ENCODE measurements around the gene KRT7. TPM values are rescaled to one million over a fixed set of nuclear protein-coding genes. Genes with fewer than 3 reads are reported as not detected.
"Not testable (repeated sequence)": the region's sequence is repeated elsewhere in the genome, so short reads cannot be mapped to it uniquely, and the experiment has no call there.

KRT7 gene
- total RNA-seq, 4 donors from 2014 or later, result 2.5 to 33.9 (median 6.3) TPM

GRCh38 chr12:52251367-52252051, 18.5 kb downstream of the KRT7 start:
- Histone ChIP-seq H3K36me3 (no peaks in the 10 kb centered on the region), H3K27ac (no peak overlapping the region), H3K4me1 (peaks cover 0 to 7% (median 0%) of the 10 kb centered on the region in 4 donors), H3K4me3 (no peak overlapping the region), H3K27me3 (peaks cover 0 to 42% of the 10 kb centered on the region in 2 donors), H3K9me3 (no peaks in the 10 kb centered on the region)
- 73 to 88% methylated on average over 9 of the region's 9 CpGs for WGBS, 2 donors
- no peak for TF ChIP-seq EP300 (IDR thresholded peaks at IDR 0.05)
- TF ChIP-seq POLR2A (IDR thresholded peaks at IDR 0.05), result no peak
- no peak for TF ChIP-seq CTCF (IDR thresholded peaks at IDR 0.05)
- no peak for DNase-seq (ENCODE audit: low spot score in 2 of 2)

GRCh38 chr12:52252175-52252615, 19.2 kb downstream of the KRT7 start:
- not testable (repeated sequence) for H3K27ac ChIP-seq; H3K9me3 ChIP-seq; DNase-seq (ENCODE audit: low spot score in 2 of 2); H3K36me3 ChIP-seq; H3K4me1 ChIP-seq; H3K4me3 ChIP-seq
- 75 to 85% methylated on average over 8 of the region's 8 CpGs for WGBS, 2 donors
- peak in 1 of 5 experiments; percentile 18 for TF ChIP-seq CTCF (IDR thresholded peaks at IDR 0.05)
- H3K27me3 ChIP-seq, result peaks cover 0 to 49% of the 10 kb centered on the region in 2 donors

- Histone ChIP-seq H3K9me3 (no peaks in the 10 kb centered on the region), H3K27me3 (peaks cover 0 to 56% of the 10 kb centered on the region in 2 donors), H3K27ac (no peak overlapping the region), H3K4me1 (peaks cover 0 to 7% (median 0%) of the 10 kb centered on the region in 4 donors), H3K36me3 (no peaks in the 10 kb centered on the region), H3K4me3 (no peak overlapping the region)
- DNase-seq (ENCODE audit: low spot score in 2 of 2), result no peak
- 92% methylated on average over 11 of the region's 11 CpGs for WGBS, 2 donors
- TF ChIP-seq CTCF (IDR thresholded peaks at IDR 0.05) (no peak), EP300 (IDR thresholded peaks at IDR 0.05) (no peak), POLR2A (IDR thresholded peaks at IDR 0.05) (no peak)
These were observed 19.8 kb downstream of the KRT7 start for GRCh38 chr12:52252728-52253343.

GRCh38 chr12:52253391-52254179, 20.5 kb downstream of the KRT7 start:
- H3K27me3 ChIP-seq, result peaks cover 0 to 62% of the 10 kb centered on the region in 2 donors
- no peaks in the 10 kb centered on the region for H3K36me3 ChIP-seq
- no peak for DNase-seq (ENCODE audit: low spot score in 2 of 2)
- 94% methylated on average over 13 to 14 of the region's 14 CpGs for WGBS, 2 donors
- peaks cover 0 to 14% (median 2%) of the 10 kb centered on the region in 4 donors for H3K4me1 ChIP-seq
- H3K9me3 ChIP-seq, result no peaks in the 10 kb centered on the region
- no peak for TF ChIP-seq POLR2A (IDR thresholded peaks at IDR 0.05)
- TF ChIP-seq CTCF (IDR thresholded peaks at IDR 0.05), result no peak
- no peak for TF ChIP-seq EP300 (IDR thresholded peaks at IDR 0.05)
- H3K4me3 ChIP-seq, result no peak overlapping the region
- no peak overlapping the region for H3K27ac ChIP-seq

Data from tibial nerve (tissue), 4 donors.